SK-N-MC (cell line): Measurements from ENCODE around the gene MPHOSPH9.

Experiments
- DNase-seq: peaks from one replicate; pipeline ENCODE4 v3.0.0-alpha.2; 2011; ENCODE audit warnings: low read depth, low spot score
- H3K27ac ChIP-seq: fragments of 200-600 bp; sonication (generic); 2 replicates; pipeline ENCODE4 v1.5.1; 2016; ENCODE audit warnings: mixed run types
- H3K36me3 ChIP-seq: fragments of 200-600 bp; sonication (generic); 2 replicates; pipeline ENCODE4 v1.6.1; 2017; ENCODE audit warnings: antibody characterized with exemption, low read length, mixed read lengths; ENCODE audit not compliant: insufficient read depth
- H3K4me3 ChIP-seq: fragments of 200-600 bp; sonication (generic); 2 replicates; pipeline ENCODE4 v1.5.1; 2016
- H3K9ac ChIP-seq: fragments of 200-600 bp; sonication (generic); 2 replicates; pipeline ENCODE4 v1.8.0; 2017; ENCODE audit warnings: mixed run types, mixed read lengths; ENCODE audit not compliant: insufficient read length
- H3K9me3 ChIP-seq: fragments of 200-600 bp; sonication (generic); 2 replicates; pipeline ENCODE4 v1.6.1; 2017; ENCODE audit warnings: low read depth, mild to moderate bottlenecking, antibody characterized with exemption, low read length, moderate library complexity, mixed read lengths
- EZH2 ChIP-seq: fragments of 200-600 bp; sonication (generic); IDR thresholded peaks from one replicate; pipeline ENCODE4 v1.6.1; 2017; ENCODE audit warnings: antibody characterized with exemption
- FOXP2 ChIP-seq: optimal IDR thresholded peaks from 2 replicates; pipeline ENCODE3; 2011; ENCODE audit warnings: mild to moderate bottlenecking, moderate library complexity; ENCODE audit not compliant: insufficient read depth; ENCODE audit errors: extremely low read length, control extremely low read depth
- POLR2AphosphoS5 ChIP-seq: IDR thresholded peaks from 2 replicates; pipeline ENCODE4 v1.6.1; 2012; ENCODE audit warnings: mild to moderate bottlenecking, low read depth, low read length, borderline replicate concordance

The MPHOSPH9 gene

DNA sequence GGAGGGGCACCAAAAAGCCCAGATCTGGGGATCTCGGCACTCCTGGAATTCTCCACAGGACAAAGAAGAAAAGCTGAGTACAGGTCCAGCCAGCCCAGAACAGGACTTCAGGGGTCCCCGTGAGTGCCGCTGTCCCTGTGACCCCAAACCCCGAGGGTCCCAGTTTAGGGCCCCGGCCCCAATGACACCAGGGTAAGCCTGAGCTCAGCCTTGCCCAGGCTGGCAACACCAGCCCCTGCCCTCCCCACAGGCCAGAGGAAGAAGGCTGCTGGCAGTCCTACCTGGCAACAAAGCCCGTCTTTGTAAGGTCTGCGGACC lies 36.9 kb upstream of the MPHOSPH9 start:
- Histone ChIP-seq H3K27ac (no peak overlapping the region), H3K9ac (peak overlapping the region; percentile 74), H3K4me3 (peak overlapping the region; percentile 83), H3K9me3 (no peaks in the 10 kb centered on the region), H3K36me3 (no peaks in the 10 kb centered on the region; the same call in 1 of the 2 replicates)
- TF ChIP-seq FOXP2 (no peak), EZH2 (no peak), POLR2AphosphoS5 (no peak)
- no peak for DNase-seq

DNA sequence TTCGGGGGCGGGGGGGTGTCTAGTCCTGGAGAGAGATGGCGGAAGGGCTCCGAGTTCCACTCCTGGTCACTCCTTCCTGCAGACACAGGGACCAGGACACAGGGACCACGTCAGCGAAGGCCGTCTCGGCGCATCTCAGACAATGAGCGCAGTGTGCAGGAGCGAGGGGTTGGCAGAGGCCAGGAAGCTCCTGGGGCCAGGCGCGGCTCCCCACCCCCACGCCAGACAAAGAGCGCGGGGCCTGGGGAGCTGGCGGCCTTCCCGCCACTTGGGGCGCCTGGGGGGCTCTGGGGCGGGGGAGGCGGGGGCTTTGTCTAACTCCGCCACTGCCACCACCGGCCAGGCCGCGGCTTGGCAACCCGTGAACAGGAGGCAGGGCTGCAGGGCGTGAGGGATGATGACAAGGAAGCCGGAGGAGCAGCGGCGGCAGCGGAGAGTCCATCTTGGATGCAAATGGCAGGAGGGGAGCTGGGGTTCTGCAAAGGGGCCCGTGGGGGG lies 36.5 kb upstream of the MPHOSPH9 start:
- H3K9ac ChIP-seq: no peak overlapping the region
- no peaks in the 10 kb centered on the region; the same call in 1 of the 2 replicates for H3K36me3 ChIP-seq
- H3K27ac ChIP-seq: no peak overlapping the region
- no peaks in the 10 kb centered on the region for H3K9me3 ChIP-seq
- H3K4me3 ChIP-seq: no peak overlapping the region; the same call in 1 of the 2 replicates
- TF ChIP-seq POLR2AphosphoS5 (no peak), FOXP2 (no peak), EZH2 (no peak)
- DNase-seq: no peak

DNA sequence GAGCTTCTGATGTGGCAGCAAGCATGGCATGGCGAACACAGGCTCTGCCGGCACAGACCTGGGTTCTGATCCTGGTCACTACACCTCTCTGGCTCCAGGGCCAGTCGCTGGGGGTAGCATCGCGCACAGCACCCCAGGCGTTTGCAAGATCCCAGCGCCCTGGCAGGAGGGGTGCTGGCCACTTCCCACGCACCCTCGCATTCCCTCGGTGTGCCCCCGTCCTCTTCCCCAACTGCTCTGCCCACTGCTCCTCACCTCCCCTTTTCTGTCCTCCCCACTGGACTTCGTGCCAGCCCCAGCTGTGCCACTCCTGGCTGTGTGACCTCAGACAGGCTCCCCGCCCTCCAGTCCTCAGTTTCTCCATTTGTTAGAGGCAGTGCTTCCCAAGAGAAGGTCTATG lies 35.9 kb upstream of the MPHOSPH9 start:
- Histone ChIP-seq H3K9ac (no peak overlapping the region), H3K9me3 (no peaks in the 10 kb centered on the region), H3K27ac (no peak overlapping the region), H3K36me3 (no peaks in the 10 kb centered on the region; the same call in 1 of the 2 replicates), H3K4me3 (no peak overlapping the region)
- no peak for DNase-seq
- TF ChIP-seq FOXP2: no peak
- TF ChIP-seq EZH2: no peak
- TF ChIP-seq POLR2AphosphoS5: no peak

DNA sequence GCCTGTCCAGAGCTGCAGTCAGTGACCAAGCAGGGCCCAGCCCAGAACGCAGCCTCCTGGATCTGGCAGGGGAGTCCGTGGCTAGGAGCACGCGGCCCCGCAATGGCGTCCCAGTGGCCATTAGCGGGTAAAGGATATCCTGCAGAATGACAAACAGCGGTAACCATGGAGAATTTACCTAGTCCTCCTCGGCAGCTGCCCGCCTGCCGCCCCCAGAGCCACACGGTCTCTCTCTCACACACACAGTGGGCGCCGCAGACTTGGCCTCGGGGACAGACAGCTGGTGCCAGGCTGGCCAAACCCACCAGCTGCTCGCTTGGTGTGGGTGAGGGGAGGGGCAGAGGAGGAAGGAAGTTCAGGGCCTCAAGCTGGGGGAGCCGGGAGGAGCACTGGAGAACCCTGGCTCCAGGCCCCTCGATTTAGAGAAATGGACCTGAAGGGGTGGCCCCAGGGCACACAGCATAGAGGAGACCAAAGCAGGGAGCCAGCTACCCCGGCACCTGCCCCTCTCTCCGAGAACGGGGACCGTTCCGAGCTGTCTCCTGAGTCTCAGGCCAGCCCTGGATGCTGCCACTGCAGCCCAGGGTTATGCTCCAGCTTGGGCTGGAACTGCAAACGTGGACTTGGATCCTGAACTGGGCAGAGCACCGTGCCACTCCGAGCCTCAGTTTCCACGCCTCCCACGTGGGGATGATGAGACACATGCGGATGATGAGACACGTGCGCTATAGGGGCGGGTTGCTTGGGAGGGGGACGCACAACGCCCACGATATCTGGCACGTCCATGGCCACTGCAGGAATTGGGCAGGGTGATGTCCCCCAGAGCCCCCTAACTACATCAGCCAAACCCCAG lies 35.3 kb upstream of the MPHOSPH9 start:
- Histone ChIP-seq H3K4me3 (no peak overlapping the region), H3K9me3 (no peaks in the 10 kb centered on the region), H3K36me3 (peaks cover 3% of the 10 kb centered on the region; the same call in 1 of the 2 replicates), H3K27ac (no peak overlapping the region), H3K9ac (no peak overlapping the region)
- DNase-seq: no peak
- TF ChIP-seq EZH2 (no peak), POLR2AphosphoS5 (no peak), FOXP2 (no peak)

DNA sequence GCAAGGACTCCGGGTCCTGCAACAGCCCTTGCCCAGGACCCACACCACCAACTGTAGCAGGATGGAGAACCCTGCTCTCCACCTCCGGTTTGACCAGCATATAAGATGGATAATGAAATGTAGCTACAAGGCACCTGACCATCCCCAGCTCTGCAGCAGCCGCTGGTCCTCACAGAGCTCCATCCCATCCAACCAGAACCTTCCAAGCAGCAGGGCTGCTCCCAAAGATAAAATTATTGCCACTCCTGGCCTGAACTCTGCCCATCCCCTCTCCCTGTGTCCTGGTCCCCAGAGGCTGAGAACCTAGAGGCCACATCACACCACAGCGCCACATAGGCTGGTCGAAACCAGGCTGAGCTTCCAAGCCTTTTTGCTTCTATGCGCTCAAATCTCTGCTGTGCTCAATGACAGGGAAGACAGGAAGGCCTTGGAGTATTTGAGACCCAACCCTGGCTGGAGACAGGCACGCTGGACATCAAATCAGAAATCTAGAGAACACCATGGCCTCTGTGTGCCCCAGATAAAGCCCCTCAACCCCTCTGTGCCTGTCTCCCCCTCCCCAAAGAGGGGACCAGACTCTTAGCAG lies 34.5 kb upstream of the MPHOSPH9 start:
- H3K36me3 ChIP-seq: peaks cover 3% of the 10 kb centered on the region; the same call in 1 of the 2 replicates
- H3K9me3 ChIP-seq: no peaks in the 10 kb centered on the region
- no peak for DNase-seq
- no peak overlapping the region for H3K4me3 ChIP-seq
- TF ChIP-seq EZH2 (no peak), FOXP2 (no peak), POLR2AphosphoS5 (no peak)
- no peak overlapping the region for H3K9ac ChIP-seq
- no peak overlapping the region for H3K27ac ChIP-seq

DNA sequence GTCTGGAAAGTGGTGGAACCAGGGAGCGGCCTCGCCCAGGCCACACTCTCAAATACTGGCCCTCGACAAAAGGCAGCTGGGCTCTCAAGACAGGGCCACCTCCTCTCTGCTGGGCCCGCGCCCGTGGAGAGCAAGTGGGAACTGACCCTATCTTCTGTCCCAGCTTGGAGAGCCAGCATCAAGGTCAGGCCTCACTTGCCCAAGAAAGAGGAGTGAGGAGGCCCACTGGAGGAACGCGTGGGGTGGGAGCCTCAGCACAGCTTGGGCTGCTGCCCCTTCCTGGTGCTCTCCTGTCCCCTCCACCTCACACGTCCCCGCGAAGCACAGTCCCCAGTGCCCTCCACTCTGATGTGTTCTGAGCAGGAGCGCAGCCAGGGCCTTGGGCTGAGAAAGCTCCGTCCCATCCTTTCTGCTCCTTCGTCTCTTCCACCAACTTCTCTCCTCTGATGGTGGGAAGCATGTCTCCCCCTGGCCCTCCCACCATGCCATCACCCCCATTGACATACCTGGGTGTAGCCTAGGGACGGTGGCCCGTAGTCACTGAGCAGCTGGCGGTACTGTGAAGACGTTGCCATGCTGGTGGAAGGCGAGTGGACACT lies 33.8 kb upstream of the MPHOSPH9 start:
- no peak for TF ChIP-seq POLR2AphosphoS5
- no peak for TF ChIP-seq FOXP2
- no peak for TF ChIP-seq EZH2
- no peak overlapping the region for H3K9ac ChIP-seq

DNA sequence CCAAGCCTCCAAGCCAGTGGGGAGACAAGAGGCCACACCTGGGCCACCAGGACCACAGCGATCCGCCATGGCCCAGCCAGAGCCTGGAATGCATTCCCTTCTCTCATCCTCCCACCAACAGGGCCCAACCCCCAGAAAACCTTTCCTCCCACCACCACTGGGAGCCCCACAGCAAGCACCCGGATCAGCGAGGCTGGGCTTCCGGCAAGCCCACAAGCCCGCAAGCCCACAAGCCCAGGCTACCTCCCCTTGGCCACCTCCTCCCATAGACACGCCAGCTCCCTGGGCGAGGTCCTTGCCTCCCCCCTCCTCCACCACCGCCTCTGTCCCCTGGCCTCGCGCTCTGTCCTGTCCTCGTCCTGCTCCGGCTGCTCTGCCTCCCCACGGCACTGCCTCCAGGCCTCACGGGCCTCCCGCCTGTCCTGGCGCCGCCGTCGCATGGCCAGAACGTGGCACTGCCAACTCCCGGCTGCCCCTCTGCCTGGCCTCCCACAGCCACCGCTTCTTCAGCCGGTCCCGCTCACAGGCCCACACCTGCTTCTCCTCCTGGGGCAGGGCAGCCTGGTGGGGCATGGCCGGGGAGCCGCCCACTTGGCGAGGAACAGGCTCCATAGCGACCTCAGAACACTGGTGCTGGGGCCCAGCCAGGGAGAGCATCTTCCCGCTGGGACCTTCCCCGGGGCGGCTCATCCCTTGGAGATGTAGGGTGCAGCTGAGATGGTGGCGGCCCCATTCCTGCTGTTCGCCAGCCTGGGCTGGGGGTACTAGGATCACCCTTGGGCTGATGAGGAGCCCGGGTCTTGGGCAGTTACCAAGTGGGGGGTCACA lies 33.1 kb upstream of the MPHOSPH9 start:
- Histone ChIP-seq H3K4me3 (no peak overlapping the region), H3K9me3 (no peaks in the 10 kb centered on the region), H3K9ac (no peak overlapping the region), H3K27ac (no peak overlapping the region), H3K36me3 (peaks cover 13% of the 10 kb centered on the region)
- DNase-seq: no peak
- TF ChIP-seq POLR2AphosphoS5 (no peak), FOXP2 (no peak), EZH2 (no peak)

More for the DNA sequence above, 33.8 kb upstream of the MPHOSPH9 start:
- no peak for DNase-seq
- no peaks in the 10 kb centered on the region for H3K9me3 ChIP-seq
- peaks cover 6% of the 10 kb centered on the region; the same call in 1 of the 2 replicates for H3K36me3 ChIP-seq
- no peak overlapping the region for H3K4me3 ChIP-seq
- H3K27ac ChIP-seq: no peak overlapping the region

DNA sequence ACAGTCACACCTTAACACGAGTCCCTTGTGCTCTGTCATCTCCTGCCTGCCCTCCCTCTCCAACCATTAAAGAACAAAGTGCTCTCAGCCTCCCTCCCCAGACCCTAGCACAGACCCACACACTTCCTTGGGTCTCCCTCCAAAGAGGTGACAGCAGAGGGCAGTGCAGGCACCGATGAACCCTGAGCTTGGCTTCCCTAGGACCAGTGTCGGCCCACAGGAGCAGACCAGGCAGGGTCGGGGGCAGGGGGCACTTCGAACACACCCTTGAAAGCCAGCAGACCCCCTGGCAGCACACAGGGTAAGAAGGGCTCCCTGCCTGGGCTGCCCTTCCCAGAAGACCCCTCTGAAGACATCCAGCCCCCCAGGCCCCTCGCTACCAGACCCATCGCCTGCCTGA lies 31.7 kb upstream of the MPHOSPH9 start:
- DNase-seq: no peak
- Histone ChIP-seq H3K27ac (no peak overlapping the region), H3K9me3 (no peaks in the 10 kb centered on the region), H3K4me3 (no peak overlapping the region), H3K9ac (no peak overlapping the region), H3K36me3 (peaks cover 27% of the 10 kb centered on the region)
- TF ChIP-seq POLR2AphosphoS5: no peak
- no peak for TF ChIP-seq FOXP2
- no peak for TF ChIP-seq EZH2
